22Rv1 (cell line): ENCODE results near the gene ZC3H8.

Source experiments
- CTCF ChIP-seq: fragments of 450-650 bp; IDR thresholded peaks from 2 replicates; pipeline ENCODE4 v1.5.1; 2017; ENCODE audit warnings: mild to moderate bottlenecking
- ZFX ChIP-seq: fragments of 450-650 bp; IDR thresholded peaks from 2 replicates; pipeline ENCODE4 v1.6.1; 2017; ENCODE audit warnings: antibody characterized with exemption, borderline replicate concordance

- TF ChIP-seq CTCF = no peak
- no peak for TF ChIP-seq ZFX
Observed at GRCh38 chr2:112168422-112169124, 86.3 kb downstream of the ZC3H8 start.
